Measurements from ENCODE around the gene C2CD2.

DNA sequence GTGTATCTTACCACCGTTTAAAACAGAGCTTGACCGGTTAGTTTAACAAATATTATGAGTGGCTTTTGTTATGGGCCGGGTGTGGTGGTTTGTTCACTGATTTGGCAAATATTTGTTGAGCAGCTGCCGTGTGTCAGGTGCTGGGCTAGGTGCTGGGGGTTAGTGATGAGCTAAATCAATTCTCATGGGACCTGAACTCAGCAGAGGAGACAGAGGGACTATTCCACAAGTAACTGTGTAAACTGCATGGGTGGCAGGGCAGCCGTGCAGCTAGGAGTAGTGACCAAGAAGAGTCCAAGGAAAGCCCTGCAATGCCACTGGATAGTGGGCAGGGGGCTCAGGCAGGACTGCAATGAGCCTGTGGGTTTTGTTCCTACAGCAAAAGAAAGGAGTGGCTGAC, 11.2 kb upstream of the C2CD2 start:
- TF ChIP-seq, protein P1, sequence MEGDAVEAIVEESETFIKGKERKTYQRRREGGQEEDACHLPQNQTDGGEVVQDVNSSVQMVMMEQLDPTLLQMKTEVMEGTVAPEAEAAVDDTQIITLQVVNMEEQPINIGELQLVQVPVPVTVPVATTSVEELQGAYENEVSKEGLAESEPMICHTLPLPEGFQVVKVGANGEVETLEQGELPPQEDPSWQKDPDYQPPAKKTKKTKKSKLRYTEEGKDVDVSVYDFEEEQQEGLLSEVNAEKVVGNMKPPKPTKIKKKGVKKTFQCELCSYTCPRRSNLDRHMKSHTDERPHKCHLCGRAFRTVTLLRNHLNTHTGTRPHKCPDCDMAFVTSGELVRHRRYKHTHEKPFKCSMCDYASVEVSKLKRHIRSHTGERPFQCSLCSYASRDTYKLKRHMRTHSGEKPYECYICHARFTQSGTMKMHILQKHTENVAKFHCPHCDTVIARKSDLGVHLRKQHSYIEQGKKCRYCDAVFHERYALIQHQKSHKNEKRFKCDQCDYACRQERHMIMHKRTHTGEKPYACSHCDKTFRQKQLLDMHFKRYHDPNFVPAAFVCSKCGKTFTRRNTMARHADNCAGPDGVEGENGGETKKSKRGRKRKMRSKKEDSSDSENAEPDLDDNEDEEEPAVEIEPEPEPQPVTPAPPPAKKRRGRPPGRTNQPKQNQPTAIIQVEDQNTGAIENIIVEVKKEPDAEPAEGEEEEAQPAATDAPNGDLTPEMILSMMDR (IDR thresholded peaks at IDR 0.05) = no peak
- TF ChIP-seq POLR2A (IDR thresholded peaks at IDR 0.05; ENCODE audit: low read depth) = no peak
- no peak for TF ChIP-seq EP300 (IDR thresholded peaks at IDR 0.05)
- no peak for TF ChIP-seq POLR2AphosphoS5 (IDR thresholded peaks at IDR 0.05)

Data from esophagus muscularis mucosa (tissue), 4 donors.